ENCODE measurements around the gene C22orf42.
"Not testable (repeated sequence)": the region's sequence is repeated elsewhere in the genome, so short reads cannot be mapped to it uniquely, and the experiment has no call there.

C22orf42 gene

DNA sequence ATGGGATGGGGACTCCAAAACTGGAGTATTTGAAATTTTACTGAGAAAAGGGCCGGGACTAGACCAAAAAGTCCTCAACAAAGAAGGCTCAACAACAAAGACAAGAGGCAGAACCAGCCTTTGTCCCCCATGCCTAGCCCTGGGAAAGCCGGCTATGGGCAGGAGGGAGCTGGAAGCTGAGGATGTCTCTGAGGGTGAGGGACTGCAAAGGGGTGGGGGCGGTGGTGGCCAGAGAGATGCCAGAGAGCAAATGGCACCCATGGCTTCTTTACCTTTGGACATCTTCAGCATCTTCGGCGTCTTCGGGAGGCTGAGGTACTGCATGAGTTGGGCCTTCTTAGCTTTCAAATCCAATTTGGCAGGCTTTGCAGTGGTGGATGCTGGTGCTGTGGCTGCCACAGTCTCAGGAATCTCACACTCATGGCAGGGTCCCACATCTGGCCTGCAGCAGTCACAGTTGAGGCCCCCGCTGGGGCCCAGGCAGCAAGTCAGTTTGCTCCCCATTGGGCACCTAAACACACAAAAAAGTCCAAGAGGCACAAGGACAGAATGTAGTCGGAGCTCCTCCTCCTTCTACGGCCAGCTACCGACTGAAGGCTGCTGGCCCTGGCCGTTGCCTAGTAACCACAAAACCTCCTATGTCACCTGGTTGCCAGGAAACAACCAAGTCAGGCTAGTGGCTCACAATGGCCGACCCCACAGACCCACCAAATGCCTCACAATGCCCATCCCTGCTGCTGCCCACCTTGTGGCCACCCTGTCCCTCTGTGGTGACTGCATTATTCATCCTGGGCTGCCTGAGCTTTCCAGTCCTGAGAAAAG lies at the start of gene C22orf42:
TSS of gene C22orf42 (minus strand) at position 592 of the 822 bp plus-strand sequence. CDS start at position 504, 88 bp downstream.
- DNase-seq (ENCODE audit: low read depth) = no peak

DNA sequence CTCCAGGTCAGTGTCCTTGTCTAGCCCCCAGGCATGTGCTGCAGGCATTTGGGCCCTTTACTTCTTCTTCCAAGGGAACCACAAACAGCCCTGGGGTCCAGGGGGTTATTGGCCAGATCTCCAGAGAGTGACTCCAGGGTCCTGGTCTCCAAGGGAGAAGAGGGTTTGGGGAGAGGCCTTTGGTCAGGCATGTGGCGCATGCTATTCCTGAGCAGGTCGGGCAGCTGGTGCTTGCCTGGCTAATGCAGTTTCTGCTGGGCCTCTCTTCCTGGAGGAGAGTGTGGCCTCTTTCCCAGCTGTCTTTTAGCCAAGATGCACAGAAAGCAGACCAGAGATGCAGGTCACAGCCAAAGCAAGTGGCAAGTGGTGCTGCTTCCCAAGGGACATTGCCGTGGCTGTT lies 49.6 kb upstream of the C22orf42 start:
- no peak for DNase-seq (ENCODE audit: low read depth)

DNA sequence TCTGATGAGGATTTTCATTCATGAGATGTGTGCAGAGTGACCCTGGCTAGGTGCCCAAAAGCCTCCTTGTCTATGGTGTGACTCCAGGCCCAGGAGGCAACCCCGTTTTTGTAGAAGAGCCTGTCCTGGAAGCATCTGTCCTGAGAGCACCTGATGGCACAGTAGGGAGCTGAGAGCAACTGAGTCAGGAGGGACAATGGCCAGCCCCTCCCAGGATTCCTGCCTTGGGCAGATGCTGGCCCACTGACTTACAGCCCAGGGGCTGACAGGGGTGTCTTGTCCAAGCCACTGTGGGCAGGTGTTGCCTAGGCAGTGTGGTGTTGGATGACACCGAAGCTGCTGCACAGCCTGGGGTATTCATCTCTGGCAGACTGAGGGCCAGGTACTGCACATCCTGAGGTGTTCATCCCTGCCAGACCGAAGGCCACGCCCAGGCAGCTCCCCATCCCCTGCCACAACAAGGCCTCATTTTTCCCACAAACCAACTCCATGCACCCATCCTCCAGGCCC lies 48.9 kb upstream of the C22orf42 start:
- no peak for DNase-seq (ENCODE audit: low read depth)

GRCh38 chr22:32206774-32207758 lies 48.0 kb upstream of the C22orf42 start:
- DNase-seq (ENCODE audit: low read depth) = no peak

GRCh38 chr22:32205974-32206773 lies 47.1 kb upstream of the C22orf42 start:
- DNase-seq (ENCODE audit: low read depth) = no peak

DNA sequence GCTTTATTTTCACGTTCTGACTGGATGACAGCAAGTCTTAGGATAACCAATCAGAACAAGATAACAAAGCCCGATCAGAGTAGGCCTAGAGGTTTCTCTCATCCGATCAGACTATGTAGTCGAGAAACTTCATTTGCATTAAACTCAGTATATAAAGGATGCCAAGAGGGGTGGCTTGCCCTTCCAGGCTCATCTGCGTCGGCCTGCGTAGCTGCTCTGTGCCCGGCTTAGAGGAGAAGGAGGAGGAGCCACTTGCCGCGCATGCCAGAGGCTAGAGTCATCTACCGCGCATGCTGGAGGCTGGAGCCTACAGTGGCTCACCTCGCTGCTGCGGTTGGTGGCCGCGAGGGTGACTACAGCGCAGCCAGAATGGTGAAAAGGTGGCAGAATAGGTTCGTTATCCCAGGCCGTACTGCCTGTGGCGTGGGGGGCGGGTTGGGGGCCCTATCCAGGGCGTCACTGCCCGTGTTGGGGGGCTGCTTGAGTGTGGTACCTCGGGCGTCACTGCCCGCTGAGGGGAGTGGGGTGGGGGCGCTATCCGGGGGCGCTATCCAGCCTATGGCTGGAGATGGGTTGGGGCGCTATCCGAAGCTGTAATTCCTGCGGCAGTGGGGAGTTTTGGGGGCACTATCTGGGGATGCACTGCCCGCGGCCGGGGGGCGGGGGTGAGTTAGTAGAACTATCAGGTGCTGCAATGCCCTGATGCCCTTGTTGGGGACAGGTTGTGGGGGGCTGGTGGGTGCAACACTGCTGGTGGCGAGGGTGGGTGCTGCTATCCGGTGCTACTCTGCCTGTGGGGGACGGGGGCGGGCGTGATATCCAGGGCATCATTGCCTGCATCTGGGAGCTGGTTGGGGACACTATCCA lies 46.0 kb upstream of the C22orf42 start, which contains the start of gene RFPL2:
TSS of gene RFPL2 (minus strand) at position 218 of the 867 bp plus-strand sequence. CDS start 2,622 bp downstream, outside the sequence.
- DNase-seq (ENCODE audit: low read depth) = peak; percentile 22

DNA sequence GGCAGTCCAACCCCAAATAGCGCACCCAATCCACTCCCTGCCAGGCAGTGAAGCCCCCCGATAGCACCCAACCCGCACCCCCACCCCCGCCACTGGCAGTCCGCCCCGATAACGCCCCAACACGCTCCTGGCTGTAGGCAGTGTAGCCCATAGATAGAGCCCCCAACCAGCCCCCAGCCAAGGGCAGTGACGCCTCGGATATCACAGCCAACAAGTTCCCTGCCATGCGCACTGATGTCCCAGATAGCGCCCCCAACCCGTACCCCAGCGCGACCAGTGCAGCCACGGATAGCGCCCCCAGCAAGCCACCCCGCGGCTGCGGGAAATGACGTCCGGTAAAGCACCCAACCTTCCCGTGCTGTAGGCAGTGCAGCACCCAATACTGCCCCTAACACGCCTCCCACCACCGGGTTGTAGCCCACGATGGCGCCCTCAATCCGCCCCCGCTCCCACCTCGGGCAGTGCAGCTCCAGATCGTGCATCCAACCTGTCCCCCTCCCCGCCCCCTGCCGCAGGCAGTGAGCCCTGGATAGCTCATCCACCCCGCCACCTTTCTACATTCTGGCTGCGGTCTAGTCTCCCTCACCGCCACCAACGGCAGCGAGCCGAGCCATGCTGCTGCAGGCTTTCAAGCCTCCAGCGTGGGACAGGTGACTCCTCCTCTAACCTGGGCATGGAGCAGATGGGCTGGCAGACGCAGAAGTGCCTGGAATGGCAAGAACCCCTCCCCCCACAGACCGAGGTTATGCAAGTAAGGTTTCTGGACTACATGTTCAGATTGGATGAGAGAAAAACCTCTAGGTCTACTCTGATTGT lies 45.1 kb upstream of the C22orf42 start:
- DNase-seq (ENCODE audit: low read depth) = no peak

GRCh38 chr22:32203181-32204039 lies 44.3 kb upstream of the C22orf42 start:
- no peak for DNase-seq (ENCODE audit: low read depth)

GRCh38 chr22:32202539-32203180 lies 43.6 kb upstream of the C22orf42 start:
- DNase-seq (ENCODE audit: low read depth) = no peak

- no peak for DNase-seq (ENCODE audit: low read depth)
Observed at GRCh38 chr22:32202161-32202538, 43.0 kb upstream of the C22orf42 start.

- no peak for DNase-seq (ENCODE audit: low read depth)
Observed at GRCh38 chr22:32200752-32201151, 41.6 kb upstream of the C22orf42 start.

DNA sequence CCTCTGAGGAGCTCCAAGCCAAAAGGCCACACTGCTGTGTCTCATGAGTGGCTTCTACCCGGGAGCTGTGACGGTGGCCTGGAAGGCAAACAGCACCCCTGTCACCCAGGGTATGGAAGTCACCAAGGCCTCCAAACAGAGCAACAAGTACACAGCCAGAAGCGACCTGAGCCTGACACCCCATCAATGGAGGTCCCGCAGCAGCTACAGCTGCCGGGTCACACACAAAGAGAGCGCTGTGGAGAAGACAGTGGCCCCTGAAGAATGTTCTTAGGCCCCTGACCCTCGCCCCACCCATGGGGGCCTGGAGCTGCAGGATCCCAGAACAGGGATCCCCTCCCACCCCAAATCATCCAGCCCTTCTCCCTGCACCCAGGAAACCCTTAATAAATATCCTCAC lies 40.9 kb upstream of the C22orf42 start:
- DNase-seq (ENCODE audit: low read depth) = no peak

- DNase-seq (ENCODE audit: low read depth) = no peak
Observed at GRCh38 chr22:32199341-32199740, 40.2 kb upstream of the C22orf42 start.

DNA sequence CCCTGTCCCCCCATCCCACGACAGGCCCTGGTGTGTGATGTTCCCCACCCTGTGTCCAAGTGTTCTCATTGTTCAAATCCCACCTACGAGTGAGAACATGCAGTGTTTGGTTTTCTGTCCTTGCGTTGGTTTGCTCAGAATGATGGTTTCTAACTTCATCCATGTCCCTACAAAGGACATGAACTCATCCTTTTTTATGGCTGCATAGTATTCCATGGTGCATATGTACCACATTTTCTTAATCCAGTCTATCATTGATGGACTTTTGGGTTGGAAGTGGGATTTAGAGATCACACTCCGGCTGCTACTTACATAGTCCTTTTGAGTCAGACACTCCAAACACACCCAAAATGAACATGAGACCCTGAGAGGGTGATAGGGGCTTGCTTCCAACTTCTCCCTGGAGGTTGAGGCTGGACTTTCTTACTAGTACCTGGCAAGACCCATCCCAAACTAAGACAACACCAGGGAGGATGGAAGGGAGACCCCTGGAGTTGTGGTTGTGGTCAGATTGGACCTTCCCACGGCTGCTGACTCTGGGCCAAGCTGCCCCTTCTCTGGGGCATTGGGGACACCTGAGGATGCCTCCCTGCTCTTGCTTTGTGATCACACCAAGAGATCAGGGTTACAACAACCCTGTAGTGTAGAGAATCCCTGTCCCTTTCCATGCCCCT lies 38.6 kb upstream of the C22orf42 start:
- not testable (repeated sequence) for DNase-seq (ENCODE audit: low read depth)

DNA sequence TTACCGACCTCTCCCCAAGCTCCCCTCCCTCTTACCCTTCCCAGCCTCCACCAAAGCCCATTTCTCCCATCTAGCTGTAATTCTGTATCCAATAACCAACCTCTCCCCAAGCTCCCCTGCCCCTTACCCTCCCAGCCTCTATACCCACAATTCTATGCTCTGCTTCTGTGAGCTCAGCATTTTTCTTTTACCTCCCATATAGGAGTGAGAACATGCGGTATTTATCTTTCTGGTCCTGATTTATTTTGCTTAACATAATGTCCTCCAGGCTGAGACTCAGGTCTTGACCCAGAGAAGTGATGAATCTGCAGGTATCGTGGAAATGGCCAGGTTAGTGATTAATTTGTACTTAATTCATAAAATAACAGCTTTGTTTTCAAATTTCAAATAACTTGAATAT lies 36.8 kb upstream of the C22orf42 start:
- DNase-seq (ENCODE audit: low read depth) = not testable (repeated sequence)

GRCh38 chr22:32193346-32193745 lies 34.2 kb upstream of the C22orf42 start:
- DNase-seq (ENCODE audit: low read depth) = not testable (repeated sequence)

DNA sequence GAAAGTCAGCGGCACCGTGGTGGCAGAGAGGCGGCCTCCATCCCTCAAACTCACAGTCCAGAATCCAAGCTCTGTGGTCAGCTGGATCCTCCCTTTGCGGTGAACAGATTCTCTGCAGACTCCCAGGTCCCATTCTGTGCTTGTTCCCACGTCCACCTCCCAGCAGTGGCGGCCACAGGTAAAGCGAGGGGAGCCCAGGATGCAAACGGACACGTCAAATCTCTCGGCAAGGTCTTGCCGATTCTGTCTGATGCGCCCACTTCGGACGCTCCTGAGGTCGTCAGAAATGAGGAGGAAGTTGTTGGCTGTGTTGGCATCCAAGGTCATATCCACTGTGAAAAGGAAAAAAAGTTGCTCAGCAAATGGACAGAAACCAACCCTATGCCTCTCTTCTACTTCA lies 31.9 kb upstream of the C22orf42 start:
- not testable (repeated sequence) for DNase-seq (ENCODE audit: low read depth)

DNA sequence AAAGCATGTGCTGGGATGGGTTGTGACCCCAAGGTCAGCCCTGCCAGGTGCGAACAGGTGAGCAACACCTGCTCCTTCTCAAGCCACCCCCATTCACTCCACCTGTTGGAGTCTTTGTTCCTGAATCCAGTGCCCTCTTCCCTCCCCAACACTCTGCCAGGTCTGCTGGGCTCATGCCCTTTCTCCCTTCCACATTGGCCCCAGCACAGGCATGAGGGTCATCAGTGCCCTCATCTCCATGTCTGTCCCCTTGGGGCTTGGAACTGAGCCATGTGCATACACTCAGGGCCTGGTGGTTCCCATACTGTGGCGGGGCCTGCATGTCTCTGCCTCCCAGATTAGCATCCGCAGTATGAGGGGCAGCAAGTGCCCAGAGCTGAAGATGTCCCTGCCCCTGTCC lies 26.7 kb upstream of the C22orf42 start:
- DNase-seq (ENCODE audit: low read depth) = no peak

All from activated T-helper 9 cell treated with anti-CD3 and anti-CD28 coated beads, Interleukin-2, amount 50 U/mL, for 16 hours (primary cell).